Measurements from ENCODE around the gene JPT1. TPM values are rescaled to one million over a fixed set of nuclear protein-coding genes. Genes with fewer than 3 reads are reported as not detected.

The JPT1 gene
- polyA plus RNA-seq, 1 of the 3 experiments (the other 2 are of a cell fraction): 490 TPM

DNA sequence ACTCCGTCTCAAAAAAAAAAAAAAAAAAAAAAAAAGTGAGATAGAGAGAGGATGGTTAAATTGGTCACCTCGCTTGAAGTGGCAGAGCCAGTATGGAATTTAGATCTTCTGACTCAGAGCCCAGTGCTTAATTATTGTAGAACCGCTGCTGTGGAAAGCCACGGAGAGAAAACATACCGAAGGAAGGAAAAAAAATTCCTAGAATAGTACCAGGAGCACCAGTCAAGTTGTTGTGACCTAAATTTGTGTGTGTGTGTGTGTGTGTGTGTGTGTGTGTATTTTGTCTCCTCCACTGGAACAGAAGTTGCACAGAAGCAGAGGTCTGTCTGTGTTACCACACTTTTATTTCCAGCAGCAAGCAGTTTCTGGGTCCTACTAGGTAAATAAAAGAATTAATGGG, 40.6 kb upstream of the JPT1 start:
- Histone ChIP-seq H3K27ac (ENCODE audit: low read depth in 2 of 2, low read length in 1 of 2) (no peak overlapping the region), H3K4me3 (ENCODE audit: low read depth in 2 of 2, low read length in 1 of 2) (no peak overlapping the region), H3K36me3 (replicated peaks in 1 of 2; ENCODE audit: control insufficient read depth in 1 of 2, insufficient read depth in 2 of 2, low read length in 1 of 2) (no peaks in the 10 kb centered on the region), H3K79me2 (ENCODE audit: insufficient read depth) (no peaks in the 10 kb centered on the region), H4K20me1 (ENCODE audit: insufficient read depth) (no peaks in the 10 kb centered on the region), H3K9me2 (no peaks in the 10 kb centered on the region), H3K4me1 (ENCODE audit: control insufficient read depth in 1 of 2, insufficient read depth in 2 of 2, low read depth in 1 of 2, low read length in 1 of 2) (no peaks in the 10 kb centered on the region), H3K9ac (no peak overlapping the region), H3K27me3 (ENCODE audit: insufficient read depth) (no peaks in the 10 kb centered on the region), H3F3A (replicated peaks; ENCODE audit: insufficient read depth) (no peaks in the 10 kb centered on the region), H3K9me3 (no peaks in the 10 kb centered on the region), H3K4me2 (no peak overlapping the region), H2AFZ (ENCODE audit: low read depth) (no peak overlapping the region)
- CTCF ChIA-PET: no interaction called here
- no peak for DNase-seq
- POLR2A ChIA-PET: no interaction called here
- TF ChIP-seq RAD21 (IDR thresholded peaks at IDR 0.05; ENCODE audit: low read length): no peak
- no peak for TF ChIP-seq ELF1 (IDR thresholded peaks at IDR 0.05)
- TF ChIP-seq, protein P1, sequence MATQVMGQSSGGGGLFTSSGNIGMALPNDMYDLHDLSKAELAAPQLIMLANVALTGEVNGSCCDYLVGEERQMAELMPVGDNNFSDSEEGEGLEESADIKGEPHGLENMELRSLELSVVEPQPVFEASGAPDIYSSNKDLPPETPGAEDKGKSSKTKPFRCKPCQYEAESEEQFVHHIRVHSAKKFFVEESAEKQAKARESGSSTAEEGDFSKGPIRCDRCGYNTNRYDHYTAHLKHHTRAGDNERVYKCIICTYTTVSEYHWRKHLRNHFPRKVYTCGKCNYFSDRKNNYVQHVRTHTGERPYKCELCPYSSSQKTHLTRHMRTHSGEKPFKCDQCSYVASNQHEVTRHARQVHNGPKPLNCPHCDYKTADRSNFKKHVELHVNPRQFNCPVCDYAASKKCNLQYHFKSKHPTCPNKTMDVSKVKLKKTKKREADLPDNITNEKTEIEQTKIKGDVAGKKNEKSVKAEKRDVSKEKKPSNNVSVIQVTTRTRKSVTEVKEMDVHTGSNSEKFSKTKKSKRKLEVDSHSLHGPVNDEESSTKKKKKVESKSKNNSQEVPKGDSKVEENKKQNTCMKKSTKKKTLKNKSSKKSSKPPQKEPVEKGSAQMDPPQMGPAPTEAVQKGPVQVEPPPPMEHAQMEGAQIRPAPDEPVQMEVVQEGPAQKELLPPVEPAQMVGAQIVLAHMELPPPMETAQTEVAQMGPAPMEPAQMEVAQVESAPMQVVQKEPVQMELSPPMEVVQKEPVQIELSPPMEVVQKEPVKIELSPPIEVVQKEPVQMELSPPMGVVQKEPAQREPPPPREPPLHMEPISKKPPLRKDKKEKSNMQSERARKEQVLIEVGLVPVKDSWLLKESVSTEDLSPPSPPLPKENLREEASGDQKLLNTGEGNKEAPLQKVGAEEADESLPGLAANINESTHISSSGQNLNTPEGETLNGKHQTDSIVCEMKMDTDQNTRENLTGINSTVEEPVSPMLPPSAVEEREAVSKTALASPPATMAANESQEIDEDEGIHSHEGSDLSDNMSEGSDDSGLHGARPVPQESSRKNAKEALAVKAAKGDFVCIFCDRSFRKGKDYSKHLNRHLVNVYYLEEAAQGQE (IDR thresholded peaks at IDR 0.05; ENCODE audit: low read depth, low read length): no peak
- no peak for TF ChIP-seq MXI1 (IDR thresholded peaks at IDR 0.05; ENCODE audit: low read depth, low read length)
- TF ChIP-seq TAF1 (IDR thresholded peaks at IDR 0.05; ENCODE audit: borderline replicate concordance, low read depth, low read length): no peak
- no peak for TF ChIP-seq TCF12 (IDR thresholded peaks at IDR 0.05)
- no peak for TF ChIP-seq PBX3 (IDR thresholded peaks at IDR 0.05)
- TF ChIP-seq RXRA (IDR thresholded peaks at IDR 0.05; ENCODE audit: borderline replicate concordance, low read depth): no peak
- TF ChIP-seq POLR2AphosphoS5 (IDR thresholded peaks at IDR 0.05; ENCODE audit: low read depth, low read length): no peak
- no peak for TF ChIP-seq NFIC (IDR thresholded peaks at IDR 0.05; ENCODE audit: borderline replicate concordance)
- no peak for TF ChIP-seq FOXJ3 (CRISPR knock-in tag; IDR thresholded peaks at IDR 0.05)
- TF ChIP-seq USF1 (IDR thresholded peaks at IDR 0.05; ENCODE audit: borderline replicate concordance, low read depth): no peak
- TF ChIP-seq SMC3 (IDR thresholded peaks at IDR 0.05; ENCODE audit: low read depth, low read length): no peak
- TF ChIP-seq GABPA (IDR thresholded peaks at IDR 0.05; ENCODE audit: low read depth): no peak
- TF ChIP-seq, protein P2, sequence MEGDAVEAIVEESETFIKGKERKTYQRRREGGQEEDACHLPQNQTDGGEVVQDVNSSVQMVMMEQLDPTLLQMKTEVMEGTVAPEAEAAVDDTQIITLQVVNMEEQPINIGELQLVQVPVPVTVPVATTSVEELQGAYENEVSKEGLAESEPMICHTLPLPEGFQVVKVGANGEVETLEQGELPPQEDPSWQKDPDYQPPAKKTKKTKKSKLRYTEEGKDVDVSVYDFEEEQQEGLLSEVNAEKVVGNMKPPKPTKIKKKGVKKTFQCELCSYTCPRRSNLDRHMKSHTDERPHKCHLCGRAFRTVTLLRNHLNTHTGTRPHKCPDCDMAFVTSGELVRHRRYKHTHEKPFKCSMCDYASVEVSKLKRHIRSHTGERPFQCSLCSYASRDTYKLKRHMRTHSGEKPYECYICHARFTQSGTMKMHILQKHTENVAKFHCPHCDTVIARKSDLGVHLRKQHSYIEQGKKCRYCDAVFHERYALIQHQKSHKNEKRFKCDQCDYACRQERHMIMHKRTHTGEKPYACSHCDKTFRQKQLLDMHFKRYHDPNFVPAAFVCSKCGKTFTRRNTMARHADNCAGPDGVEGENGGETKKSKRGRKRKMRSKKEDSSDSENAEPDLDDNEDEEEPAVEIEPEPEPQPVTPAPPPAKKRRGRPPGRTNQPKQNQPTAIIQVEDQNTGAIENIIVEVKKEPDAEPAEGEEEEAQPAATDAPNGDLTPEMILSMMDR (IDR thresholded peaks at IDR 0.05): no peak
- 73% methylated on average over 4 of the region's 5 CpGs for WGBS (ENCODE audit: low lambda C conversion rate)
